ENCODE measurements around the gene HDAC4. TPM values are rescaled to one million over a fixed set of nuclear protein-coding genes. Genes with fewer than 3 reads are reported as not detected.

Gene HDAC4
- total RNA-seq, 1 donor from 2014 or later = 39.0 TPM

DNA sequence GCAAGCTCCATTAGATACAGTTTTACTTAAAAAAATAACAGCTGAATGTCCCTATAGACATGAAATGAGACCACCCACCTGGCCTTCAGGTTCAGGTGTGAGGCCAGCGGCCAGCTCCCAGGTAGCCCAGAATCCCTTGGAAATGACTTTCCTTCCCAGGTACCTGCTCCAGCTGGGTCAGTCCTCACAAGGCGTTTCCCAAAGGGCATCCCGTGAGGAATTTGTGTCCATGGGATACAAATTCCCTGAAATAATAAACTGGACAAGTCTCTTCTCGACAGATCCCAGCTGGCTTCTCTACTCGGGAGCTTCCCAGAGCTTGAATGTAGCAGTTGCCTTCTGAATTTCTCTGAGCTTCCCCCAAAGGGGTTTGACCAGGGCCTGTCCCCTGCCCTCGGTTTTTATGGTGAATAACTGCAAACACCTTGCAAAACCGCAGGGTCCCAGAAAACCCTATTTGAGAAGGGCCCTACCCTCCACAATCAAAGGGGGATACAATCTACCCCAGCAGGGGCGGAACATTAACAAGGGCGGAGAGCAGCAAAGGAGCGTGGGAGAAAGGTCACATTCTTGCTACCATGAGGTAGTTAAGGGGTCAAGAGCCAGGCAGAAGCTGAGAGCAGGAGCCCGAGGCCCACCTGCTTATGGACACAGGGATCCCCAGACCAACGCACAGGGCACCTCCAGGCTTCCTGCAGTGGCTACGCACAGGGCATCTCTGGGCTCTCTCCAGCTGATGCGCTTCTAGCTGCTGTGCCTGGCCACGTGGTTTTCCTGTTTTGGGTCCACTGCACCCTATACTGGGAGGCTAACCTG is 107.7 kb downstream of the HDAC4 start:
- Mint-ChIP-seq H3K36me3 (no peaks in the 10 kb centered on the region), H3K27me3 (no peaks in the 10 kb centered on the region), H3K27ac (no peak overlapping the region), H3K4me1 (ENCODE audit: unreplicated experiment) (peaks cover 69% of the 10 kb centered on the region), H3K4me3 (no peak overlapping the region), H3K9me3 (no peaks in the 10 kb centered on the region)
- DNase-seq (ENCODE audit: extremely low spot score, unreplicated experiment) = no peak
- TF ChIP-seq, protein P1, sequence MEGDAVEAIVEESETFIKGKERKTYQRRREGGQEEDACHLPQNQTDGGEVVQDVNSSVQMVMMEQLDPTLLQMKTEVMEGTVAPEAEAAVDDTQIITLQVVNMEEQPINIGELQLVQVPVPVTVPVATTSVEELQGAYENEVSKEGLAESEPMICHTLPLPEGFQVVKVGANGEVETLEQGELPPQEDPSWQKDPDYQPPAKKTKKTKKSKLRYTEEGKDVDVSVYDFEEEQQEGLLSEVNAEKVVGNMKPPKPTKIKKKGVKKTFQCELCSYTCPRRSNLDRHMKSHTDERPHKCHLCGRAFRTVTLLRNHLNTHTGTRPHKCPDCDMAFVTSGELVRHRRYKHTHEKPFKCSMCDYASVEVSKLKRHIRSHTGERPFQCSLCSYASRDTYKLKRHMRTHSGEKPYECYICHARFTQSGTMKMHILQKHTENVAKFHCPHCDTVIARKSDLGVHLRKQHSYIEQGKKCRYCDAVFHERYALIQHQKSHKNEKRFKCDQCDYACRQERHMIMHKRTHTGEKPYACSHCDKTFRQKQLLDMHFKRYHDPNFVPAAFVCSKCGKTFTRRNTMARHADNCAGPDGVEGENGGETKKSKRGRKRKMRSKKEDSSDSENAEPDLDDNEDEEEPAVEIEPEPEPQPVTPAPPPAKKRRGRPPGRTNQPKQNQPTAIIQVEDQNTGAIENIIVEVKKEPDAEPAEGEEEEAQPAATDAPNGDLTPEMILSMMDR (conservative IDR thresholded peaks at IDR 0.05) = no peak

DNA sequence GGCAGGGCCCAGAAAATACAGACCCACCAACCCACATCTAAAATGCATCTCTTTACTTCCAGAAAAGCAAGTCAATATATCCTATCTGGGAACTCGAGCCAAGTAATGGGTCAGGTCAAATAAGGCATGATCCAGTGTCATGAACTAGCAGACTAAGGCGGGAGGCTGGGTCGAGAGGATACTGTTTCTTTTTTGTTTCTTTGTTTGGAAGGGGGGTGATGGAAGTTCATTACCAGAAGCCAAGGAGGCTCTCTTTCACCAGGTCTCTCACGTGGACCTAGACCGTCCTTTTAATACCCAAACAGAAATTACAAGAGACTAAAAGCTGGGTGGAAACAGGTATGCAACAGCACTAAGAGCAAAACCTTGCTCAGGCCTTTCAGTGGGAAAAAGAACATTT is 108.3 kb downstream of the HDAC4 start:
- TF ChIP-seq, protein P1 (conservative IDR thresholded peaks at IDR 0.05) = no peak
- H3K27ac Mint-ChIP-seq = no peak overlapping the region
- H3K4me1 Mint-ChIP-seq (ENCODE audit: unreplicated experiment) = peaks cover 70% of the 10 kb centered on the region
- no peak overlapping the region for H3K4me3 Mint-ChIP-seq
- H3K27me3 Mint-ChIP-seq = no peaks in the 10 kb centered on the region
- no peaks in the 10 kb centered on the region for H3K36me3 Mint-ChIP-seq
- H3K9me3 Mint-ChIP-seq = no peaks in the 10 kb centered on the region
- DNase-seq (ENCODE audit: extremely low spot score, unreplicated experiment) = no peak

DNA sequence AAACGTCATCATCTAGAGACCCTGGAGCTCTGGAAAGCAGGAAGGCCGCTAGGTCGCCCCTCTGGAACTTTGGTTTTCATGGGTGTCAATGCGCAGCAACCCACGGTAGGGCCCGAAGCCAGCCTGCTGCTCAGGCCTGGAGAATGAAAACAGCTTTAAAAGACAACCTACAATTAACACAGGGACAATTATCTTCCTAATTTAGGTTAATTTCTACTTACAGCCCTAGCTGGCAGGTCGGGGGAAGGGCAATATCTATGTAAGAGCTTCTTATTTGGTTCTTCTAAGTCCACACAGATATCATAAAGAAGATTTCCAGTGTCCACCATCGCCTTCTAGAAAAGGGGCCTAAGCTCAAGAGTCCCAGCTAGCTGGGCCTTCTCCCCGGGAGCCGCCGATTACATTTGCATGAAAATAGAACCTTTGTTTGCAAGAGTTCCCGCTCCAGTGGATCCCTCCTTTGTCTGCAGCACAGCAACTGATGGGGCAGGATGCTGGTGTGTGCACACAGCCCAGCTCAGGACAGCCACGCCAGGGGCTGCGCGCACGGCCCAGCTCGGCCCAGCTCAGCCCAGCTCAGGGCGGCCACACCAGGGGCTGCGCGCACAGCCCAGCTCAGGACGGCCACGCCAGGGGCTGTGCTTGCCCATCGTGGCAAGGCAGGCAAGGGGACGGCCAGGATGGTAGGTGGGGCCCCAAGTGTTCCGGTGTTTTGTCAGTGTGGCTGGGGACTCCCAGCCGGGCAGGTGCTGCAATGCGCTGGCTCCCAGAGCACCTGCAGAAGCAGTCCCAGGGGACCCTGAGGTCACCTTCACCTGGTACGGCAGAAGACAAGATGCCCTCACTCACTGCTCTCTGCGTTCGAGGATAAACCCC is 109.1 kb downstream of the HDAC4 start:
- no peak overlapping the region for H3K27ac Mint-ChIP-seq

GRCh38 chr2:239290618-239291474 is 110.0 kb downstream of the HDAC4 start:
- no peak overlapping the region for H3K4me3 Mint-ChIP-seq
- H3K4me1 Mint-ChIP-seq (ENCODE audit: unreplicated experiment) = peaks cover 70% of the 10 kb centered on the region
- no peaks in the 10 kb centered on the region for H3K27me3 Mint-ChIP-seq
- no peak for DNase-seq (ENCODE audit: extremely low spot score, unreplicated experiment)
- TF ChIP-seq, protein P1 (conservative IDR thresholded peaks at IDR 0.05) = no peak
- H3K9me3 Mint-ChIP-seq = no peaks in the 10 kb centered on the region
- peak overlapping the region; percentile 62 for H3K27ac Mint-ChIP-seq
- no peaks in the 10 kb centered on the region for H3K36me3 Mint-ChIP-seq

More for the DNA sequence above, 109.1 kb downstream of the HDAC4 start:
- no peak for DNase-seq (ENCODE audit: extremely low spot score, unreplicated experiment)
- H3K36me3 Mint-ChIP-seq = no peaks in the 10 kb centered on the region
- H3K4me3 Mint-ChIP-seq = no peak overlapping the region
- H3K27me3 Mint-ChIP-seq = no peaks in the 10 kb centered on the region
- TF ChIP-seq, protein P1 (conservative IDR thresholded peaks at IDR 0.05) = no peak
- peaks cover 73% of the 10 kb centered on the region for H3K4me1 Mint-ChIP-seq (ENCODE audit: unreplicated experiment)
- H3K9me3 Mint-ChIP-seq = no peaks in the 10 kb centered on the region

- Mint-ChIP-seq H3K36me3 (no peaks in the 10 kb centered on the region), H3K4me1 (ENCODE audit: unreplicated experiment) (peaks cover 71% of the 10 kb centered on the region), H3K9me3 (no peaks in the 10 kb centered on the region), H3K27ac (peak overlapping the region; percentile 55), H3K27me3 (no peaks in the 10 kb centered on the region), H3K4me3 (no peak overlapping the region)
- no peak for DNase-seq (ENCODE audit: extremely low spot score, unreplicated experiment)
- TF ChIP-seq, protein P1 (conservative IDR thresholded peaks at IDR 0.05) = no peak
Observed at GRCh38 chr2:239289545-239289944, 111.3 kb downstream of the HDAC4 start.

Measured in type B pancreatic cell (in vitro differentiated cells).